GM19035 (cell line): ENCODE data around the gene OR9Q1.
"Not testable (repeated sequence)": the region's sequence is repeated elsewhere in the genome, so short reads cannot be mapped to it uniquely, and the experiment has no call there.

Experiments used
- ATAC-seq: cut with Tn5 transposase; IDR thresholded peaks from one replicate; pipeline ENCODE4 v1.9.1; 2021; ENCODE audit not compliant: unreplicated experiment

Gene OR9Q1

DNA sequence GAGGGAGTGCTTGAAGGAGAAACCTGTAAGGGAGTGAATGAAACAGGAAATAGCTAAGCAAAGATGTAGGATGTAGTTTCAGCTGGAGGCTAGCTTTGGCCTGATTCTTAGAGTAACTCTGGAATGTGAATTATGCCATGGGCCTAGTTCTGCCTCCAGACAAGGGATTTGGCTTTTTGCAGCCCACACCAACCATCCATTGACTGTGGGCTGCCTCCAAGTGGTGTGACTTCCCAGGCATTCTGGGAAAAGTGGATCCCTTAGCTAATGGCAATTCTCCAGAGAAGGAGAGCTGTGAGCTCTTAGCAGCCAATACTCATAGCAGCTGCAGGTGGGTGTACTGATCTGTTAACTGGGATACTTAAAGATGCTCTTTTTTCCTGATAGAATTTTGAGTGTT, 103.7 kb downstream of the OR9Q1 start:
- no peak for ATAC-seq

DNA sequence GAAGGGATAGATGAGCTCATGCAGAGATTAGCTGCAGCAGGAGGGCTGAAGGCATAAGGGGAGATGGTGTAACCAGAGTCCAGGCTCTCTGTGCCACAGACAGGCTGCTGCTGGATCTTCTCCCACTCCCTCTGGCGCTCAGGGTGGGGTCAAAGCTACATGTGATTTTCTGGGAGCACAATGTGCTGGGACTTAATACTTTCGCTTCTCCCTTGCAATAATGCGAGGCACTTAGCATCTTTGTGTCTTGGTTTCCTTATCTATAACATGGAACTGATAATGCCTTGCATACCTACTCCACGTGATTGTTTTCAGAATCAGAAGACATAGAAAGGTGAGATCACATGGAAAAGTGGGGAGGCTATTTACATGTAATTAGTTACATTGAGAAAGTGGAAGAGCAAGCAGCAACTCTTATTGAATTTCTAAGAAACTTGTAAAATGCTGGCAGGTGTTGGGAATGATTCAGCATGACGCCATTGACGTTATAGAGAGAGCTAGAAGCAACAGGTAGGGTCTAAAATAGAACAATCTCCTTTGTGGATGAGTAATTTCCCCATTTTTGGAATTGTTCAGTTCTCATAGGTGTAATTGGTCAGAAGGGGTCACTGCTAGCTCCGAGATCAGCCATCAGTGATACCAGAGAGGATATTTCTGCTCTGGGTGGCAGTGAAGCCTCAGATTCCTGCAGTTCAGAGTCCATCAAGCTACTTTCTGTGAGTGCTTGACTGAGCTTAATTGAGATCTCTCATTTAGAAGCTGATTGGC, 109.8 kb downstream of the OR9Q1 start:
- no peak for ATAC-seq

DNA sequence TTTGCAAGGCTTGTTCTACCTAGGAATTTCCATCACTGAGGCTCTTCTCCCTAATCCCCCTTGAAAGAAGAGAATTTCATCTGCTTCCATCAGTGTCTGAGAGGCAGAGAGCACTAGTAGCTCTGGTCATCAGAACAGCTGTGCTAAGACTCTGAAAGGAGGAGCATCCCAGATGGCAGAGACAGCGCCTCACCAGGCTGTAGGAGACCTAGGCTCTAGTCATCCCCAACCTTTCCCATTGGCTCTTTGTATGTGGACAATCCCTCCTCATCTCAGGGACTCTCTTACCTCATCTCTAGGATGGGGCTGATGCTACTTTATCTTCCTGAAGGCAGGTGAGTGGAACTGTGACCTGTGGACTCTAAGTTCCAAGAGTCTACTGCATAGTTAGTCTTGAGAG, 110.5 kb downstream of the OR9Q1 start:
- ATAC-seq: no peak

DNA sequence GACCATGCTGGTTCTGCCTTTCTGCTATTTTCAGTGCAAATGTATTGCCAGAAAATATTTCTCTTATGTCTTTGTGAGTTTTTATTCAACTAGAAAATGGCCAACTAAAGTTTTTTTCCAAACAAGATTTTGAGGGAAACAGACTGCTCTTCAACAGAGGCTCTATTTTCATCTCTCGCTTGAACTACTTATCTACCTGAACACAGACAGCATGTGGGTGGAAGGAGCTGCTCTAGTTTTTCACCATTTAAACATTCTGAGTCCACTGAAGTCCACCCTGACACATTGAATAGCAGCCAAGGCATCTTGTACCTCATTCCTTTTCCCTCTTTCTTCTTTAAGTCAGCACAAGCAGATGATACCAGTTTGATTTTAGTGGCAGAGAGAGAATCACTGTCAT, 111.5 kb downstream of the OR9Q1 start:
- ATAC-seq: no peak

DNA sequence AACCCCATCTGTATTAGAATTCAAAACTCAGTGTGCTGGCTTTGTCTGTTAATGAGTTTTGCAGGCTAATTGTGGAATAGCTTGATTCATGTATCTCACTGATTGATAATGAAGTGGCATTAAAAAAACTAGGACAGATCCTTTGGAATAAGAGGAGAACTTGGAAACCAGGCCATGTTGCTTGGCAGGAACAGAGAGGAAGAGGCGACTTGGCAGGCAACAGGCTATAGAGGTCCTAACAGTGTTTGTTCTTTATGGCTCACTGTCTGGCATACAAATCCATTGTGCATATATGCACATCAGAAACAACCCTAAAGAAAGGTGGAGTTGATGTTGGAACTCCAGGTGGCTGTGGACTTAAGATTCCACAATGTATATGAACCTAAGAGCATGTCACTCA, 119.1 kb downstream of the OR9Q1 start:
- no peak for ATAC-seq

DNA sequence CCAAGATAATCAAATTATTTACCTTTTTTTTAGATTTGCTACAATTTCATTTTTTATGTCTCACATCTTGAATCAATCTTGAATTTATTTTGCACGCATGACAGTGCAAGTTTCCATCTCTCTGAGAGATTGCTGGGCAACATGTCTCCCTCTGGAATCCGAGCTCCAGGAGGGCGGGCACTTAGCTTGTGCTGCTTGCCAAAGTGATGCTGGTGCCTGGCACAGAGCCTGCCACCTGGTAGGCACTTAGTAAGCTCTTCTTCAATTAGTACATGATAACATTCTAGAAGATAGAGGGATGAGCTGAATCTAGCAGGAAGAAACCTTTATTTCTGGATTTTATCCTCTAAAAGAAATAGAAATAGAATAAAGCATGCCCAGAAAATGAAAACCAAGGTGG, 129.1 kb downstream of the OR9Q1 start:
- no peak for ATAC-seq

DNA sequence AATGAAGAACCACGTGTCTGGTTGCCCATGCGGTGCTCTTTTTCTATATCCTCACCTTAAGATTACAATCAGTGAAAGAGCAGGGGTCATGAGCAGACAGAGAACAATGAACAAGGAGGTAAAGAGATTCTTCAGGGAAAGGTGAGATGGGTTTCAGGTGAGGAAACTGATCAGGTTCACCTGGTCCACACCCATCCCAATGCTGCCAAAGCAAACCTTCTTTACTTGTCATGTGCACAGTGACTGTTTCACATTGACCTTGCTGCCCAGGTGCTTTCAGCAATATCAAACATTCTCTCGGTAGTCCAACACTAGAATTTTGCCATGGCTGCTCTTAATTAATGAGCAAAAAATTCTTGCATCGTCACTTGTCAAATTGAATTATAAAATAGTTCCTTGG, 140.7 kb downstream of the OR9Q1 start:
- no peak for ATAC-seq

DNA sequence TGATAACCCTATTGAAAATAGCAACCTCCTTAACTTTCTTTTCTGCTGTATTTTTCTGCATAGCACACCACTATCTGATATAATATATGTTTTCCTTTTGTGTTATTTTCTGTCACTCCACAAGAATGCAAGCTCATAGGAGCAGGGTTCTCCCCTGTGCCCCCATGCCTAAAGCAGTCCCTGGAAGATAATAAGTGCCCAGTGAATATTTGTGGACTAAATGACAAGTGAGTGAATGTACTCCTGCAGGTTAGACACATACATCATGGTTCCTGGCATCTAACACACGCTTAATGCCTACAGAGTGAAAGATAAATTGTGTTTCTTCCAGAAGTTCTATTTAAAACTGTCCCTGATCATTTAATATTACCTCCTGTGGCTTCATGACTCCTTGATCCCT, 141.3 kb downstream of the OR9Q1 start:
- ATAC-seq: no peak

DNA sequence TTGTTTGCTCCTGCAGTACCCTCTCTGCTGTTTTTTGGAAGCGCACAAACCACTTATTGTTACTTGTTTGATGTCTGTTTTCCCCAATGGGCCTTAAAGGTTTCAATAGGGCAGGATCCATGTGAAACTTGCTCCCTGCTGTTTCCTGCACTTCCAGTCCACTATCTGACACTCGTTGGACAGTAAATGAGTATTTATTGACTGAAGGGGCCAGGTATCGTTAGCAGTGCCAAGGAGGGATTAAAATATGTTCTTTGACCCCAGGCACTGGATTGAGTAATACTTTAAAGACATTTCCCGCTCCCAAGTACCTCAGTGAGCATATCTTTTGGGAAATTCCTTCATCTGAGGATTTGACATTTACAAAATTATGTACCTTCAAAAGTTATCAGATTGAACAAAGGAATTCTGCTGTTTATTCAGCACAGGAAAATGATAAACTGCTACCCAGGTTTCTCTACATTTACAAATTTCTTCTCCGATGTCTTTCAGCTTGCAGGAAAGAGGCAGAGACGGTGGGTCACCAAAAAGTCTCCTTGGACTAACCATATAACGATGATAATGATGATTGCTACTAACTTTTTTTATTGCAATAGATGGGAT, 141.9 kb downstream of the OR9Q1 start:
- no peak for ATAC-seq

DNA sequence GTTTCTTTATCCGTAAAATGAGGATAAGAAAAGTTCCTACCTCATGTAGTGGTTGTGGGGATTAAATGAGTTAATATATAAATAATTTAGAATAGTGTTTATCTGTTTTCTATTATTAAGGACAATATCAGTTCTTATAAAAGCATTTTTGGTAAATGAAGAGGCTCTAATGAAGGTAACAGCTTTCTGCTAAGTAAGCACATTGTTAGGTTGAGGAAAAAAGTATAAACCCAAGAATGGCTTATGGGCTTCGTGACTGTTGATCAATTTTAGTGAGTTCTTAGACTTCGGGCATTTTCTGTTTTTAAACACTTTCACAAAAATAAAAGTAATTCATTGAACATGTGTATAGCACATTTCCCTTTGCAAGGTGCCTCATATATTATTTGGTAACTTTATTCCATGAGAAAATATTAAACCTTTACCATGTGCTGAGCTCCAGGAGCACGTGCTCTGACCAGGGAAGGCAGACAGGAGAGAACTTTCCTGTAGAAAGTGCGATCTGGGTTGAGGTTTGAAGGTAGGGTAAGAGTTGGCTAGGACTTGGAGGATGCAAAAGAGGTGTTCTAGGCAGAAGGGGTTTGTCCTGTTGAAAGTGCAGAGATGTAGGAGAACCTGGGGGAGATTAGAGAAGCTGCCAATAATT, 153.9 kb downstream of the OR9Q1 start:
- ATAC-seq: no peak

DNA sequence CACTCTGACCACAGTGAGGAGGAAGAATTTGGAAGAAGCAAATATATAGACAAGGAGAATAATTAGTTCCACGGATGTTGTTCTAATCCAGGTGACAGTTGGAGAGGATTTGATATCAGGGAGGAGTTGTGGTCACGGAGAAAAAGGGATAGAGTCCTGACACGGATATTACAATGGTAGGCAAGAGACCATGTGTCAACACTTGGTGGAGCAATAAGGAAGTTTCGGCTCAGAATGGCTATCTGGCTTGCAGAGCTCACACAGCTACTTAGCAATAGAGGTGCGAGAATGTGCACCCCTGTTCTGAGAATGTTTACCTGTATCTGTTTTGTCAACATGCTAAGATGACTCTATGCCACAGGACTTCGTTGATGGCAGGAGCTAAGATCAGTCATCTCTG, 154.8 kb downstream of the OR9Q1 start:
- ATAC-seq: no peak

DNA sequence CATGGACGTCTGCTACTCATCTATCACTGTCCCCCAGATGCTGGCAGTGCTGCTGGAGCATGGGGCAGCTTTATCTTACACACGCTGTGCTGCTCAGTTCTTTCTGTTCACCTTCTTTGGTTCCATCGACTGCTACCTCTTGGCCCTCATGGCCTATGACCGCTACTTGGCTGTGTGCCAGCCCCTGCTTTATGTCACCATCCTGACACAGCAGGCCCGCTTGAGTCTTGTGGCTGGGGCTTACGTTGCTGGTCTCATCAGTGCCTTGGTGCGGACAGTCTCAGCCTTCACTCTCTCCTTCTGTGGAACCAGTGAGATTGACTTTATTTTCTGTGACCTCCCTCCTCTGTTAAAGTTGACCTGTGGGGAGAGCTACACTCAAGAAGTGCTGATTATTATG, 156.0 kb downstream of the OR9Q1 start:
- no peak for ATAC-seq

DNA sequence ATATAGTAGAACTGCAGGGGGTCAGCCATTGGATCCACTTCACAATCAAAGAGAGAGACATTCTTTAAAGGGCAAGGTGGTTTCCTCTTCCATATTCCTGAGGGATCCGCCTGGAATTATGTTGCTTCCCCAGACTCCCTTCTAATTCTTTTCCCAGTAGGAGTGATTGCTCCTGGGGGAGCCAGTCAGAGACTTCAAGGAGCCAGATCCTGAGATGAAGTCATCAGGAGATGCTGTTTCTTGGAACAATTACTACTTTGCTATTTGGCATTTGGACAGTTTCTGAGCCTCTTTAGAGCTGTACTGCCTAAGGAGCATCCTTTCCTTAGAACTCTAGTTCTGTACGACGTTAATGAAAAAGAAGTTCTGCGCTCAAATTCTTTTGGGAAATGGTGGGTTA, 163.3 kb downstream of the OR9Q1 start:
- no peak for ATAC-seq

DNA sequence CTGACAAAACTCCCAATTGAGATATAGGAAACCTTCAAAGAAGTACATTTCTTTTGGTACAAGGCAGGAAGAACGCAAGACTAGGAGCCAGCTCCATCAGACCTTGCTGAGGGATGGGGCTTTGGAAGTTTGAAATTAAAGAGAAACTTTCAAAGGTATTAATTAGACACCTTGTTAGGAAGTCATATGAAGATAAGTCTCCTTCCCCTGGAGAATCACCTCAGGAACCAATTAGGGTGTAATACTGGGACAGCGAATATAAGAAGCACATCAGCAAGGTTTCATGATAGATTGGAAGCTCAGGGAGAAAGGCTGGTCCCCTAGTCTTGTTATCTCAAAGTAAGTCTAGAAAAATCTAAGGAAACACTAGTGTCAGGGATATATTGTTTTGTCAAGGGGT, 165.1 kb downstream of the OR9Q1 start, which contains the start of gene OR9Q2:
TSS of gene OR9Q2 (plus strand) at position 301 of the 400 bp plus-strand sequence. CDS start 1,421 bp downstream, outside the sequence.
- no peak for ATAC-seq

DNA sequence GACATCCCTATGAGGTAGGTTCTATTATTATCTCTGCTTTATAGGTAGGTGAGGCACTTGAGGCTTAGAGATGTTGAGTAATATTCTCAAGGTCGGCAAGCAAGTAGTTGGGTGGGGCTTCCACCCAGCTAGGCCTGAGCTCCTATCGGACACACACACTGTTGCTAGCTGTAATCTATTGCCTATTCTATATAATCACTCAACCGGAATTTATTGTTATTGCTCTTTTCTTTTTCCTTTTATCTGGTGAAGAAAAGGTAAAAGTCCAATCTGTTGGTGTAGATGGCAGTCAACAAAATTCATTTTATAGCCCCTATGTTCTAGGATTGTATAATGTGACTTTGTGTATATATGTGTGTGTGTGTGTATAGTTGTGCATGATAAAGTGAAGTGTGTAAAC, 168.5 kb downstream of the OR9Q1 start:
- no peak for ATAC-seq

DNA sequence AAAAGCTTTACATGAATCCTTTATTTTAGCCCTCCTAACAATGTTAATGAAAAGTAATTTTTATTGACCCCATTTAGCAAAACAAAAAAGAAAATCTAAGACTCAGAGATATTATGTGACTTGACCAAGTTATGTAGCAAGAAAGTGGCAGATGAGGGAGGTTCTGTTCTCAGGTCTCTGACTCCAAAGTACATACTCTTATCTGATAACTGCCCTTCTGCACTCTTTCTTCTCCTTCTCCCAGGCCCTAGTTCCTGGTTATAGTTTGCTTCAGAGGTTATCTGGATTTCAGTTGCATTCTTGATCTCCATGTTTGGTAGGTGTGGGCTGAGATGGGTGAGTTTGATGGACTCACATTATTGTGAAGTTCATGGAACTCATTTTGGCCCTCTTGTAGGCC, 169.7 kb downstream of the OR9Q1 start:
- ATAC-seq: no peak

DNA sequence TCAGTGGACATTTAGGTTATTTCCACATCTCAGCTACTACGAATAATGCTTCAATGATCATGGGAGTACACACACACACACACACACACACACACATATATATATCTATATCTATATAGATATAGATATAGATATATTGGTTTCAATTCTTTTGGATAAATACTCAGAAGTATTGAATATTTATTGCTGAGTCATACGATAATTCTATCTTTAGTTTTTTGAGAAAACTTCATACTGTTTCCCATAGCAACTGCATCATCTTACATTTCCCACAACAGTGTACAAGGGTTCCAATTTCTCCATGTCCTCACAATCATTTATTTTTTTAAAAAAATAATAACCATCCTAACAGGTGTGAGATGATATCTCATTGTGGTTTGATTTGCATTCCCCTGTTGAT, 172.3 kb downstream of the OR9Q1 start:
- ATAC-seq: no peak

DNA sequence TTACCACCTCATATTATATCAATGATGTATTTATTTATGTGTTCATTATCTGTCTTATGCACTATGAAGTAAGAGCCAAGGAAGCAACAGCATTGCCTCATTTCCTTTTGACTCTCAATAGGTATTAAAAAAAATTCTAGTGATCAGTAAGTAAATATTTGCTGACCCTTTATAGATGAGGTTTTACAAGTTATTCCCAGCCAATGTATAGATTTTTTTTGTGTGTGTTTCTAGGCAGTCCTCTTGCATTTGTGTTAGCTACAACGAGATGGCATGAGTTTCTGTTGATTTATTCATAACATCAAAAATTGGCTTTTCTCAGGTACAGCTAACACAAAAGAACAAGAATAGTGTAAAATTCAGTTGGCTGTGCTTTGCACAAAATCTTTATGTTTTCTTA, 175.6 kb downstream of the OR9Q1 start:
- ATAC-seq: no peak

DNA sequence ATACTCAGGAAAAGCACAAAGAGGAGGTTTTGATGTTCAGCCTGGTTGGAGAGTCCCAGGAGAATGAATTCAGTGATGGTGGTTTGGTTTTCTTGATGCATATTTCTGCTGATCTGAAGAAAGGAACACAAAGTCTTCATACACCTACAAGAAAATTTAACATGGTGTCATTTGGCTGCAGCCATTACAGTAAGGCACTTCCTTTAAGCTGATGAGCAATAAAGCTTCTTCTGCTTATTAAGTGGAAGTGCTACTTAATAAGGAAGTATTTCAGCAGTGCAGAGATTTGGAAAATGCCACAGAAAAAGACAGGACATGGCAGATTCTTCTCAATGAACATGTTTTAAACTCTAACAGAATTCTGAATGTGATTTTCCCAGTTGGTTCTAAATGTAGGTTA, 180.4 kb downstream of the OR9Q1 start, which contains the start of gene OR1S2:
TSS of gene OR1S2 (minus strand) at position 101 of the 400 bp plus-strand sequence. CDS start at position 101, 0 bp downstream.
- no peak for ATAC-seq

DNA sequence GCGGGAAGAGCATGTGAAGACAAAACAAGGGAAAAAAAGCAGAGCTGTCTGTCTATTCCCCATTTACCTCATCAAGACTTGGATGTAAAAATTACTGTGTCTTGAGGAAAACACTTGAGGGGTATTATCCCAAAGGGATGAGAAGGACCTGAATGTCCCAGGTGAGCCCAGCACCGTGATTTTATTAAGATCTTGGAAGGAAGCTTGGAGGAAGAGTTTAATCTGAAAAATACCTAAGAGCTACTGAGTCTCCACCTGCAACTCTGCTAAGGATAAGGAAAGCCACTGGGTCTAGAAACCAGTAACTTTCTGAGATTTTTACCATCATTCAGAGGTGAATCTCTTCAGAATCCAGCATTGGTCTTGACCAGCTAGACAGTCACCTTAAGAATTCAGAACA, 188.7 kb downstream of the OR9Q1 start, which contains the start of gene OR1S1:
TSS of gene OR1S1 (plus strand) at position 301 of the 400 bp plus-strand sequence.
- ATAC-seq: not testable (repeated sequence)

DNA sequence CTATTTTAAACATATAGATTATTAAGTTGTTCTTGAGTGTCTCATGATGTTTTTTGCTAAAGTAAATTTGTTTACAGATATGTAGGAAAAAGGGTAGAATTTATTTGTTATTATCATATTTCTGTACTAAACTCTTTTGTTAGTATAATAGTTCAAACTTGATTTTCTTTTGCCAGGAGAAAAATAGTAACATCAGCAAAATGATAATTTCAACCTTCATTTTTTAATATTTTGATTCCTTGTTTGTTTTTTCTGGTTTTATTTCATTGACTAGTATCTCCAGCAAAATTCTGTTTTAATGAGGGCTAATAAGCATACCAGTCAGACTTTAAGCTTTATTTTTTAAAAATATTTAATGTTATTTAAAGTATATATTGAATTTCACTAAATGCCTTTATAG, 192.8 kb downstream of the OR9Q1 start:
- no peak for ATAC-seq

DNA sequence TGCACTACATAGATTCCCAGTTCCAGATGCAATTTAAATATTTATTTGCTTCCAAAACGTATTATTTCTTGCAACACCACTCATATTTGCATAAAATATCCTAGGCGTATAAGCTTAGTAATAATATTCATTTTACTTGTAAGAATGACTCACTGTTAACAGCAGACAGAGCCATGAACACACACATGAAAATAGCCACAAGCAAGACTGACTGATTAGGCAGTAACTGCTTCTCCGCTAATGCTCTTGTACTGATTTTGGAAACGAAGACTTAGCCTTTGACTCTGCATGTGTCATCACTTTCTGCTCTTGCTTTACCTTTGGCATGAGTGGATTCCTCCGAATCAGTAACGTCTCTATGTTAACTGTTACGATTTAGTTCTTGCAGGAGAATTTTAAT, 199.0 kb downstream of the OR9Q1 start:
- no peak for ATAC-seq
